Upper lobe of left lung (tissue), 4 donors: ENCODE data around the gene RITA1.

Experiments
- CTCF ChIP-seq, 6 experiments: fragments of 450-650 bp in 4 of 6; fragments of 200-600 bp in 2 of 6; sonication (generic) in 2 of 6; IDR thresholded peaks; one replicate each; pipeline ENCODE4 v1.5.1; 2016 to 2019; ENCODE audit warnings: antibody characterized with exemption in 6 of 6
- POLR2A ChIP-seq, 4 donors: fragments of 450-650 bp; IDR thresholded peaks; one replicate each; pipeline ENCODE4 v1.5.1; 2016 to 2017; ENCODE audit warnings: antibody characterized with exemption in 4 of 4, mild to moderate bottlenecking in 2 of 4
- POLR2AphosphoS5 ChIP-seq, 2 donors: sonication (generic); formaldehyde crosslinking; IDR thresholded peaks; one replicate each; pipeline ENCODE4 v1.5.1; 2017; ENCODE audit warnings: antibody characterized with exemption in 2 of 2

GRCh38 chr12:113220593-113221180 is 35.2 kb downstream of the RITA1 start:
- TF ChIP-seq CTCF (IDR thresholded peaks at IDR 0.05) (no peak), POLR2AphosphoS5 (IDR thresholded peaks at IDR 0.05) (peak; percentile 3 to 7), POLR2A (IDR thresholded peaks at IDR 0.05) (no peak)
